ENCODE data around the gene HK1.

GRCh38 chr10:69343905-69344304, 65.6 kb downstream of the HK1 start:
- TF ChIP-seq CTCF (conservative IDR thresholded peaks at IDR 0.05 in 1 of 2, IDR thresholded peaks at IDR 0.05 in 1 of 2; ENCODE audit: low read depth in 1 of 2, low read length in 2 of 2) (no peak), EZH2 (IDR thresholded peaks at IDR 0.05; ENCODE audit: low read length, missing control alignments) (no peak)
